ENCODE results near the gene CXCL12.

CXCL12 gene

DNA sequence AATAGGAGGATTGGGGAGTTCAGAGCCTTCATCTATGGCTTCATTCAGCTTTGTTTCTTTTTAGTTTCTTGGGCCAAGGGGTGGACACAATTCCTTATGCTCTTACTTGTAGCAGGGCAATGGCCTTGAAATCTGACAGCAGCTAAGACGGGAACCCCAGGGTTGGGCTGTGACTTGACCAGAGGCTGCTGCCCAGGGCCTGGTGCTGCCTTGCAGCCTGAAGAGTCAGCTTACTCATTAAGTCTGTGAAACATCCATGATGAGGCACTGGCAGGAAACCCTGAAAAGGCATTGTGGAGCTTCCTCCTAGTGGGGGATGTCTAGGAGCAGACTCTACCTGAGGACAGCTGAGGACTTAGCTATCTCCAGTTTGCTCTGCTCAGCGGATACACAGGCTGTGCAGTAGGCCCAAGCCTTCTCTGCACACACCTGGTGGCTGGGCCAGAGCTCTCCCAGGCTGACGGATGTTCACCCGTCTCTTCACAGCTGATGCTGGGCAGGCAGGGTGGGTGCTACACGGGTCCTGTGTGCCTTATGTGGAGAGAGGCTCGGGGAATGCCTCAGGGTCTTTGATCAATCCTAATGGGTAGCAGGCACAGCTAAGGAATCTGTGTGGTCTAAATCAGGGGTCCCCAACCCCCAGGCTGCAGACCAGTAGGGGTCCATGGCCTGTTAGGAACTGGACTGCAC lies 17.8 kb downstream of the CXCL12 start:
- DNase-seq (ENCODE audit: low read depth) = no peak
- H3K4me3 ChIP-seq (ENCODE audit: low read depth, low read length) = no peak overlapping the region
- no peak for TF ChIP-seq CTCF (IDR thresholded peaks at IDR 0.05; ENCODE audit: control insufficient read depth, extremely low read depth, insufficient read depth)

GRCh38 chr10:44364566-44364965 lies 20.3 kb downstream of the CXCL12 start:
- no peak for DNase-seq (ENCODE audit: low read depth)

DNA sequence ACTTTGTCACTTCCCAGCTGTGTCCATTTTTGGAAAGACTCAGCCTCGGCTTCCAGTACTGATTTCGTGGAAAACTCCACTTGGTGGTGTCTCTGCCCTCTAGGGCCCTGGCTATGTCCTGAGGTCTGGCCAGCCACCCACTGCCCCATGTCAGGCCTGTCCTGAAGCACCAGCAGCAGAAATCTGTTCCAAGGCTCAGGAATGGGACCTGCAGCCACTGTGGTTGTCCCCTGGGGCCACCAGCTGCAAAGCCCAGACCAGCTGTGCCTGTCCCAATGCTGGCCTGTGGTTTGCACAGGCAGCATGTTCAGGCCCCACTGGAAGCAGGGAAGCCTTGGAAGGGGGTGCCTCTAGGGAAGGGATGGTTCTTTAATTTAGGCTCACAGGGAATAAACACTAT lies 21.2 kb downstream of the CXCL12 start:
- no peak for TF ChIP-seq CTCF (IDR thresholded peaks at IDR 0.05; ENCODE audit: control insufficient read depth, extremely low read depth, insufficient read depth)
- H3K4me3 ChIP-seq (ENCODE audit: low read depth, low read length) = no peak overlapping the region
- no peak for DNase-seq (ENCODE audit: low read depth)

More at GRCh38 chr10:44364566-44364965, 20.3 kb downstream of the CXCL12 start:
- no peak for TF ChIP-seq CTCF (IDR thresholded peaks at IDR 0.05; ENCODE audit: control insufficient read depth, extremely low read depth, insufficient read depth)
- no peak overlapping the region for H3K4me3 ChIP-seq (ENCODE audit: low read depth, low read length)

DNA sequence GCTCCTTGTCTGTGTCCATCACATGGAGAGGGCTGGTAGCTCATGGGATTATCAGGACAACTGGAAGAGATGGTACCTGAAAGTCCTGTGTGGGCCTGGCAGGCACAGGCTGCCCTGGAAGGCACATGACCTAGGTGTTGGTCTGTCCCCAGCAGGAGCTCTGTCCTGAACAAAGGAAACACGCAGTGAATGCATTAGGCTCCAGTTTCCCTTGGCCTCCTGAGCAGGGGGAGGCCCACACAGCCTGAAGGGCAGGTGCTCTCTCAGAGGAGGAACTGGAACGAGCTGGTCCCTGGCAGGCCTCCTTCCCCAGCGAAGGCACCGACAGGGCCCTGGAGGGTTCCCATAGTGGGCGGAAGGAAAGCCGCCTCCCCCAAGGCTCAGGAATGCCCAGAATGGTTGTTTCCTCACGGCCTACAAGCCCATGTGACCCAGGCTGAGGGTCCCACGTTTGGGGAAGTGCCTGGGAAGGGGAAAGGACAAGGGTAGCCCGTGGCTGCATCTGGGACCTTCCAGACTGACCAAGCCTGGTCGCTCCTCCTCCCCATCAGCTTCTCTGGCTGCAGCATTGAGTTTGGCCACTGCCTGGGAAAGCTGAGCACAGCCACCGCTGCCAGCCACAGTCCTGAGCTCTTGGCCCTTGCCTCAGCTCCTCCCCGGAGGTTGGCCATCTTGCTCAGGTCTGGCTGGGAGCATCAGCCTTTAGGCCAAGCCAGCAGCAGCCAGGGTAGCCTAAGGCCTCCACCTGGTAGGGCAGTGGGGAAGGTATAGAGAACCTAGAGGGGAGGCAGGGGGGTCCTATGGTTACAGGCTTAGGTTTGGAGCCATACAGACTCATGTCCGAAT lies 21.8 kb downstream of the CXCL12 start:
- no peak overlapping the region for H3K4me3 ChIP-seq (ENCODE audit: low read depth, low read length)
- no peak for TF ChIP-seq CTCF (IDR thresholded peaks at IDR 0.05; ENCODE audit: control insufficient read depth, extremely low read depth, insufficient read depth)
- no peak for DNase-seq (ENCODE audit: low read depth)

- TF ChIP-seq CTCF (IDR thresholded peaks at IDR 0.05; ENCODE audit: control insufficient read depth, extremely low read depth, insufficient read depth) = no peak
- H3K4me3 ChIP-seq (ENCODE audit: low read depth, low read length) = no peak overlapping the region
- DNase-seq (ENCODE audit: low read depth) = no peak
Measured at GRCh38 chr10:44361109-44361508, 23.8 kb downstream of the CXCL12 start.

GRCh38 chr10:44358080-44358771 lies 26.7 kb downstream of the CXCL12 start:
- TF ChIP-seq CTCF (IDR thresholded peaks at IDR 0.05; ENCODE audit: control insufficient read depth, extremely low read depth, insufficient read depth) = no peak
- peak; percentile 50 for DNase-seq (ENCODE audit: low read depth)
- H3K4me3 ChIP-seq (ENCODE audit: low read depth, low read length) = no peak overlapping the region
